Measurements from ENCODE around the gene DUSP8. TPM values are rescaled to one million over a fixed set of nuclear protein-coding genes. Genes with fewer than 3 reads are reported as not detected.

Gene DUSP8
- total and polyA plus RNA-seq, 2 of the 8 experiments (the other 6 are each of a cell fraction or from before 2014, with no cell fraction given): 2.8 to 3.6 TPM

DNA sequence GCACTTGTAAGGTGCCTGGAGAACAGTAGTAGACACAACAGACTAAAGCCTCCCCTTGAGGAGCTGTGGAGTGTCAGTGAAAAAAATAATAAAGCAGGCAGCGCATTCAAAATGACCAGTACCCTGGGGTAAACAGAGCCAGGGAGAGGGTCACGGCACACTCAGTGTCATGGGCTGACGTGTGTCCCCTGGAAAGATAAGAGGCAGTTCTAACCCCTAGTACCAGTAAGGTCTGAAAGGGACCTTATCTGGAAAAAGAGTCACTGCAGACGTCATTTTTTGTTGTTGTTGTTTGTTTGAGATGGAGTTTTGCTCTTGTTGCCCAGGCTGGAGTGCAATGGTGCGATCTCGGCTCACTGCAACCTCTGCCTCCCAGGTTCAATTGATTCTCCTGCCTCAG, 32.0 kb downstream of the DUSP8 start:
- POLR2A ChIA-PET (ENCODE audit: partially characterized antibody): interaction anchor here (1.4 kb wide), 1 partner anchor 55 kb away, joined by 3 read pairs; no protein-coding TSS in a partner anchor
- TF ChIP-seq EP300 (IDR thresholded peaks at IDR 0.05; ENCODE audit: borderline replicate concordance in 1 of 2, low read depth in 2 of 2, low read length in 2 of 2) (no peak), CBX8 (IDR thresholded peaks at IDR 0.05; ENCODE audit: borderline replicate concordance, low read depth, low read length) (no peak), TBP (IDR thresholded peaks at IDR 0.05; ENCODE audit: low read depth, low read length) (no peak), CHD2 (IDR thresholded peaks at IDR 0.05; ENCODE audit: low read length) (no peak), SIN3A (conservative IDR thresholded peaks at IDR 0.05 in 1 of 2, IDR thresholded peaks at IDR 0.05 in 1 of 2; ENCODE audit: low read depth in 1 of 2, low read length in 2 of 2) (no peak), RNF2 (IDR thresholded peaks at IDR 0.05; ENCODE audit: borderline replicate concordance, low read depth, low read length, missing control alignments, poor library complexity, severe bottlenecking) (no peak), POLR2A (IDR thresholded peaks at IDR 0.05; ENCODE audit: control extremely low read depth in 1 of 2, low read depth in 2 of 2, low read length in 2 of 2) (no peak), KDM5A (IDR thresholded peaks at IDR 0.05; ENCODE audit: low read length) (no peak), RFX5 (IDR thresholded peaks at IDR 0.05; ENCODE audit: borderline replicate concordance, low read depth, low read length) (no peak), TAF1 (IDR thresholded peaks at IDR 0.05; ENCODE audit: low read depth, low read length) (no peak)
- TF ChIP-seq, protein P1, sequence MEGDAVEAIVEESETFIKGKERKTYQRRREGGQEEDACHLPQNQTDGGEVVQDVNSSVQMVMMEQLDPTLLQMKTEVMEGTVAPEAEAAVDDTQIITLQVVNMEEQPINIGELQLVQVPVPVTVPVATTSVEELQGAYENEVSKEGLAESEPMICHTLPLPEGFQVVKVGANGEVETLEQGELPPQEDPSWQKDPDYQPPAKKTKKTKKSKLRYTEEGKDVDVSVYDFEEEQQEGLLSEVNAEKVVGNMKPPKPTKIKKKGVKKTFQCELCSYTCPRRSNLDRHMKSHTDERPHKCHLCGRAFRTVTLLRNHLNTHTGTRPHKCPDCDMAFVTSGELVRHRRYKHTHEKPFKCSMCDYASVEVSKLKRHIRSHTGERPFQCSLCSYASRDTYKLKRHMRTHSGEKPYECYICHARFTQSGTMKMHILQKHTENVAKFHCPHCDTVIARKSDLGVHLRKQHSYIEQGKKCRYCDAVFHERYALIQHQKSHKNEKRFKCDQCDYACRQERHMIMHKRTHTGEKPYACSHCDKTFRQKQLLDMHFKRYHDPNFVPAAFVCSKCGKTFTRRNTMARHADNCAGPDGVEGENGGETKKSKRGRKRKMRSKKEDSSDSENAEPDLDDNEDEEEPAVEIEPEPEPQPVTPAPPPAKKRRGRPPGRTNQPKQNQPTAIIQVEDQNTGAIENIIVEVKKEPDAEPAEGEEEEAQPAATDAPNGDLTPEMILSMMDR (IDR thresholded peaks at IDR 0.05; ENCODE audit: control extremely low read depth in 1 of 3, insufficient read depth in 1 of 3, low read depth in 1 of 3, low read length in 3 of 3): no peak

More for the DNA sequence above, 32.0 kb downstream of the DUSP8 start:
- Histone ChIP-seq H3K9me3 (ENCODE audit: insufficient read depth in 2 of 2, low read depth in 1 of 2, low read length in 1 of 2) (no peaks in the 10 kb centered on the region), H3K56ac (replicated peaks; ENCODE audit: insufficient read length, low read depth, low read length) (no peak overlapping the region), H4K20me1 (replicated peaks in 1 of 2; ENCODE audit: control insufficient read depth in 1 of 2, insufficient read depth in 2 of 2, low read length in 2 of 2) (peaks cover 0 to 5% of the 10 kb centered on the region in 2 experiments), H2BK120ac (replicated peaks; ENCODE audit: low read depth, low read length) (no peak overlapping the region), H3K79me1 (ENCODE audit: low read depth, low read length) (0 out of 2 replicates have a peak, but pooled peaks cover 5% of the 10 kb centered on the region), H3K14ac (ENCODE audit: insufficient read length) (no peak overlapping the region), H4K8ac (ENCODE audit: extremely low read depth, insufficient read depth, low read length) (no peak overlapping the region), H2BK5ac (ENCODE audit: low read depth, low read length) (no peak overlapping the region), H2BK12ac (ENCODE audit: low read depth, low read length) (no peak overlapping the region), H3K9ac (replicated peaks in 1 of 4; ENCODE audit: extremely low read depth in 1 of 4, low read depth in 3 of 4, low read length in 3 of 4) (no peak overlapping the region), H2AFZ (ENCODE audit: low read length) (no peak overlapping the region), H4K91ac (replicated peaks; ENCODE audit: insufficient read length, low read length) (no peak overlapping the region), H3K27me3 (replicated peaks in 1 of 4; ENCODE audit: control insufficient read depth in 3 of 4, extremely low read depth in 1 of 4, insufficient read depth in 3 of 4, low read length in 3 of 4) (peaks cover 0 to 18% (median 11%) of the 10 kb centered on the region in 4 experiments; a peak in 6 of 7 replicates), H3K36me3 (ENCODE audit: control insufficient read depth in 2 of 4, insufficient read depth in 4 of 4, low read length in 3 of 4) (no peaks in the 10 kb centered on the region), H3K4me1 (replicated peaks in 1 of 4; ENCODE audit: control insufficient read depth in 3 of 4, insufficient read depth in 4 of 4, low read length in 3 of 4) (peaks cover 0 to 7% (median 4%) of the 10 kb centered on the region in 4 experiments; a peak in 5 of 7 replicates), H3K4me2 (ENCODE audit: insufficient read depth in 1 of 2, low read depth in 2 of 2, low read length in 2 of 2) (no peak overlapping the region), H3K23me2 (ENCODE audit: low read depth, low read length) (no peaks in the 10 kb centered on the region), H4K5ac (ENCODE audit: insufficient read length, low read depth, low read length) (no peak overlapping the region), H3K27ac (ENCODE audit: low read depth, low read length) (no peak overlapping the region), H2BK20ac (ENCODE audit: low read length) (no peak overlapping the region), H3K4ac (replicated peaks; ENCODE audit: insufficient read length, low read depth, low read length) (no peak overlapping the region), H2AK5ac (ENCODE audit: low read depth, low read length) (no peak overlapping the region), H3K79me2 (ENCODE audit: control insufficient read depth in 1 of 2, insufficient read depth in 2 of 2, low read length in 2 of 2) (peaks cover 0 to 18% of the 10 kb centered on the region in 2 experiments; a peak in 1 of 4 replicates), H3K18ac (ENCODE audit: extremely low read depth, low read length) (no peak overlapping the region), H3K4me3 (ENCODE audit: extremely low read depth in 1 of 4, insufficient read depth in 2 of 4, low read depth in 3 of 4, low read length in 4 of 4) (no peak overlapping the region), H2BK15ac (ENCODE audit: low read length) (no peak overlapping the region), H3K23ac (ENCODE audit: insufficient read length) (no peak overlapping the region)
- CTCF ChIA-PET (ENCODE audit: partially characterized antibody): interaction anchor here (0.9 to 3.2 kb wide), 3 partner anchors 26 to 285 kb away, joined by 3 to 19 read pairs (median 4); no protein-coding TSS in a partner anchor
- 90% methylated on average over 6 of the region's 6 CpGs; no CpG with 5 or more reads in 1 of the 2 experiments for WGBS, 2 experiments (ENCODE audit: extremely low coverage in 1 of 2, insufficient coverage in 1 of 2, insufficient read length in 1 of 2, insufficient replicate concordance in 2 of 2, low coverage in 1 of 2, low lambda C conversion rate in 2 of 2, missing lambda C conversion rate in 1 of 2)
- FAIRE-seq (no peak), DNase-seq (ENCODE audit: low read depth in 1 of 2, low spot score in 2 of 2) (no peak)
